ENCODE measurements around the gene NFKBIB.

DNA sequence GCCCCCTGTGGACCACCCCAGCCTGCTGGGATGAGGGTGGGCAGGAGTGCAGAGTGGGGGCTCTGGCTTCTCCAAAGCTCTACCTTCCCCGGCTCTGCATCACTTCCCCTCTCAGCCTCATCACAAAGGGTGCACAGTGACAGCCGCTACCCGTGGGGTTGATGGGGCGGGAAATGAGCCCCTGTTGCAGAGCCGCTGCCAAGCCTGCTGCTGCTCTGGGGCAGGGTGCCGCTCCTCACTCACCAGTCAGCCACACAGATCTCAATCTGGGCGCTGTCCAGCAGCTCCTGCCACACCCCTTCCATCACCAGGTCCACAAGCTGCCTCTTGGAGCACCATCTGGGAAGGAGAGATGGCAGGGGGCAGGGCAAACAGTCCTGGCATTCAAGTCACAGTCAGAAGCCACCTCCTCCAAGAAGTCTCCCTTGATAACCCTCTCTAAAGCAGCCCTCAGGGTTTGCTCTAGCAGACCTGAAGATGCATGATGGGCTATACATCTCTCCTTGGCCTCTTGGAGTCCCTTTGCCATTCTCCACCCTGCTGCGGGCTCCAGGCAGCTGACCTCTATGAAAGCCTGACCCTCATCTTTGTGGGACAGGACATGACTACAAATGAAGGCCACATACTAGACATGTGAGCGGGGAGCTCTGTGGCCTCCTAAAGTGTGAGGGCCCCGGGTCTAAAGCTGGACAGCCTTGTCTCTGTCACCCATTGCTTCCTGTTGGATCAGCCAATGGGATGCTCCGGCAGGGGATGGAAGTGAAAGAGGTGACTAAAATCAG lies 46.7 kb downstream of the NFKBIB start:
- no peak for TF ChIP-seq POLR2A (IDR thresholded peaks at IDR 0.05; ENCODE audit: low read length)
- no peak for TF ChIP-seq GATA1 (IDR thresholded peaks at IDR 0.05; ENCODE audit: low read depth, low read length)
